GM12875 (cell line): Measurements from ENCODE around the gene C1QTNF5.

Source experiments
- H3K4me3 ChIP-seq: one replicate; pipeline ENCODE4 v1.5.1; 2011; ENCODE audit warnings: low read depth, low read length, control low read depth
- CTCF ChIP-seq: IDR thresholded peaks from 2 replicates; pipeline ENCODE4 v1.5.1; 2011; ENCODE audit warnings: low read depth, mild to moderate bottlenecking, control low read depth, inconsistent platforms, low read length, moderate library complexity, borderline replicate concordance; ENCODE audit not compliant: insufficient read depth

The C1QTNF5 gene

DNA sequence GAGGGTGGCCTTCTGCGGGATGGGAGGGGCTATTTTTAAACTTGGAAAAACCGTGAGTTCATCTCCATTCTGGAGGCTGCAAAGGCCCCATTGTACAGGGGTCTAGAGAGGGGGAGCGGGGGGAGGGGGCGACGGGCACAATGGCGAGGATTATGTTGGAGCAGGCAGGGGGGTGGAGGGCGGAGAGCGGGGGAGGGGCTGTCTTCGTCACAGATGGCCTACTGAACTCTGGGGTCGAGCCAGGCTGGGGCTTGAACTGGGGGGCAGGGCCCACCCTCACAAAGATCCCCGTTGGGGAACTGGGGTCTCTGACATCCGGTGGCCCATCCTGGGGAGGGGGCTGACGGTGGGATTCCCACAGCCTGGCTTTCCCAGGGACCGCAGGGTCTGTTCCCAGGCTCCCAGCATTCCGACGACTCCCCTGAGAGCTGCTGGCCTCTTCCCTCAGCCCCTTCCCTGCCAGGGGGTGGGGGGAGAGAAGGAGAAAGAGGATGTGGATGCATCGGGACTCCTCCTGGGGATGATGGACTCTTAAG, 20.4 kb downstream of the C1QTNF5 start:
- no peak for TF ChIP-seq CTCF
- H3K4me3 ChIP-seq = peak overlapping the region; percentile 59

DNA sequence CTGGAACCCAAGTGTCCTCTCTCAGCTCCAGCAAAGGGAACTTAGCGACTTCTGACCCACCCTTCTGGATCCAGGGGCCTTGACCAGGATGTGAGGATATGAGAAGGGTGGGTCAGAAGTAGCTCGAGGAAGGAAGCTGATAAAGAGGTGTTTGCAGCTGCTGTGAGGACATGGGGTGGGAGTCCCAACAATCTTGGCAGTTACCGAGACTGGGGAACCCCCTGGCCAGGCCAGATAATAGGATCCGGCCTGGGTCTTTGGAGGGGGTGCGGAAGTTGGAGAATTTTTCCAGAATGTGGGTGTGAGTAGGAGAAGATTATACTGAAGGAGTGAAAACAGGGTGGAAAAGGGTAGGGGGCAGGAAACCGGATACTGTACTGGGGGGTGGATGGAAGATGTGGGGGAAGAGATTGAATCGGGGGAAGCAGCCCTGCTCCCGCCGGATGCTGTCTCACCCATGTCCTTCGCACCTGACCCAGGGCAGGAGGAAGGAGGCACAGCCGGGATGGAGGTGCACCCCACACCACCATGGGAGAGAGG, 20.9 kb downstream of the C1QTNF5 start:
- no peak overlapping the region for H3K4me3 ChIP-seq
- no peak for TF ChIP-seq CTCF

- no peak for TF ChIP-seq CTCF
- H3K4me3 ChIP-seq = no peak overlapping the region
Measured at GRCh38 chr11:119319136-119319699, 21.5 kb downstream of the C1QTNF5 start.

DNA sequence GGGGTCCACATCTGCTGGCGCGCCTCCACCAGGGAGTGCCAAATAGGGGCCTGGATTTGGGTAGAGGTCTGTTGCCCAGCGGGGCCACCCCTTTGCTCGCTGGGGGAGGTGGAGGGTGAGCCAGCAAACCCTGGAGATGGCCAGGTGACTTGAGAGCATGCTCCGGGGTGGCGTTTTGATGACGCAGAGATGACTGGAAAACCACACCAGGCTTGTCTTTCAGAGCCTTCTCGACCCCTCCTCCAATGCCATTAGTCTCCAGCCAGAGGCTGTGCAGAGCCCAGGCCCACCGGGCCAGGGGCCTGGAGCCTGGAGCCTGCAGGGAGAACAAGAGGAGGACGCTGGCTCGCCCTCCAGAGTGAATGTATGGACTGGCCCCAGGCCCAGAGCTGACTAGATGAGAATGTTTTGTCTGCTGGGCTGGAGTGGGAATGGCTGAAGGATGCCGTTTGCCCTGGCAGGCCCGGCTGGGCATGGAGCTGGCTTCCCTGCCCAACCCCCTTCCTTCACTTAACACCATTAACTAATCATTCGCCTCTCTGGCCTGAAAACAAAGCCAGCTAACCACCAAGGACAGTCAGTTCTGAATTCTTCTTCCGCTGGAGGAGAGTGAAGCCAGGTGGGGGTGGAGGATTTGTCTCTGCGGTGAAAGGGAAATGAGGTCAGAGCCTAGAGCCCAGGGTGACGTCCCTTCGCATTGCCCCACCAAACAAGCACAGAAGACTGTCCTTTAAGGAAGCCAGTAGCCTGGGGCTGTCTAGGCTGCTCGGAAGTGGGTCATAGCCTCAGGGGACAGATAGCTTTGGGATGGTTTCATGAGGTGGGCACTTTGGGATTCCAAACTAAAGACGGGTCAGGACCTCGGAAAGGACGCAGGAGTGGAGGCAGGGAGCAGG, 22.2 kb downstream of the C1QTNF5 start:
- TF ChIP-seq CTCF = no peak
- H3K4me3 ChIP-seq = no peak overlapping the region

GRCh38 chr11:119317592-119318239, 23.0 kb downstream of the C1QTNF5 start:
- no peak overlapping the region for H3K4me3 ChIP-seq
- TF ChIP-seq CTCF = no peak

DNA sequence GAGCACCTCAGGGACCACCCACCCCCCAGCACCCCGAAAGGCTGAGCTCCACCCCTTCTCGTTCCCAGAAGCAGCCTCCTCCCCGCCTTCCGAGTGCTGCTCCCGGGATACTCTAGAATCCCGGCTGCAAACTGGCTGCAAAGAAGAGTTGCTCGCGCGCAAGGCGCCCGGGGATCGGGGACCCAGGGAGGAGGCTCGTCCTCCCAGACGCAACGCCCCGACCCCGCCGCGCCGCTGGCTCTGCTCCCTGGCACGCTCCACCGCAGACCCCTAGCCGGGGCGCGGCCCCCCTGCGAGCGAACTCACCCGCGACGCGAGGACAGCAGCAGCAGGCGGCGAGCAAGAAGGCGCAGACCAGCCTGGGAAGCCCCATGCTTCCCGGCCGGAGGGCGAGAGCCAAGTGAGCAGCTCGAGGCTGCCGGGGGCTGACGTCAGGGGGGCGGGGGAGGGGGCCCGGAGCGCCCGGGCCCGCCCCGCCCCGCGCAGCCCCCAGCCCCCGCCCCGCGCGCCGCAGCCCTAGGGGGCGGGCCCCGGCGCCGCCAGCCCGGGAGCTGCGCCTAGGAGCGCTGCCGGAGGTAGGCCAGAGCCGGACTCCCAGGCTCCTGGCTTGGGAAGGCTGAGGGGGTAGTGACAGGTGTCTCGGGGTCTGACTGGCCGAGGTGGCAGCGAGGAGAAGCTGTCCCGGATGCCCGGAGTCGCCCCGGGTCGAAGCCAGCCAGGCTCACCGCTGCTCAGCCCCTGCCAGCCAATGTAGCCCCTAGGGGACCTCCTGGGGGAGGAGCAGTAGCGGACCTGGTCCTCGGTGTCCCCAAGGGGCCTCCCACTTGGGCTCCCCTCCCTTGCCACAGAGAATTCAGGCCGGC, 23.7 kb downstream of the C1QTNF5 start, which contains the start of gene MCAM:
TSS of gene MCAM (minus strand) at position 402 of the 863 bp plus-strand sequence. CDS start at position 373, 29 bp downstream.
- TF ChIP-seq CTCF = no peak
- H3K4me3 ChIP-seq = peak within 1 kb of the TSS; percentile 41
